CD4-positive, alpha-beta T cell treated with Interleukin-4 for 1 hour (primary cell): ENCODE data around the gene PSMC2.
A peak's percentile ranks its signal among the peaks of the same experiment; 100 is the strongest.

ENCODE experiments used
- DNase-seq, 2 donors: peaks; one replicate each; pipeline ENCODE4 v3.0.0-alpha.2; 2020 to 2022

Gene PSMC2

GRCh38 chr7:103347507-103348267 lies at the start of gene PSMC2:
TSS of gene PSMC2 (plus strand) at chr7:103347643. CDS start at chr7:103347712, 69 bp downstream.
- peak; percentile 89 to 91 for DNase-seq

GRCh38 chr7:103297837-103298179 lies 49.6 kb upstream of the PSMC2 start:
- no peak for DNase-seq

- no peak for DNase-seq
Measured at GRCh38 chr7:103299660-103300059, 47.8 kb upstream of the PSMC2 start.

- no peak for DNase-seq
Measured at GRCh38 chr7:103301441-103301840, 46.0 kb upstream of the PSMC2 start.

GRCh38 chr7:103307503-103308231 lies 39.8 kb upstream of the PSMC2 start:
- no peak for DNase-seq

GRCh38 chr7:103314852-103315251 lies 32.6 kb upstream of the PSMC2 start:
- DNase-seq: no peak

GRCh38 chr7:103316380-103316941 lies 31.0 kb upstream of the PSMC2 start:
- DNase-seq: no peak

- DNase-seq: no peak
Measured at GRCh38 chr7:103317009-103317408, 30.4 kb upstream of the PSMC2 start.

GRCh38 chr7:103325744-103326143 lies 21.7 kb upstream of the PSMC2 start:
- DNase-seq: no peak

GRCh38 chr7:103336761-103337160 lies 10.7 kb upstream of the PSMC2 start:
- DNase-seq: no peak

- DNase-seq: no peak
Measured at GRCh38 chr7:103338864-103339263, 8.6 kb upstream of the PSMC2 start.

GRCh38 chr7:103341466-103341865 lies 6.0 kb upstream of the PSMC2 start:
- no peak for DNase-seq

GRCh38 chr7:103343332-103343731 lies 4.1 kb upstream of the PSMC2 start:
- no peak for DNase-seq

GRCh38 chr7:103343758-103344452 lies 3.5 kb upstream of the PSMC2 start:
- DNase-seq: peak; percentile 36 to 37

- peak; percentile 88 to 89 for DNase-seq
Measured at GRCh38 chr7:103344453-103345149, 2.8 kb upstream of the PSMC2 start, which contains the start of gene DNAJC2. TSS of gene DNAJC2 (minus strand) at chr7:103344767. CDS start at chr7:103344622, 145 bp downstream.

GRCh38 chr7:103346396-103346795 lies 1.0 kb upstream of the PSMC2 start:
- no peak for DNase-seq

- peak in 1 of 2 donors; percentile 7 for DNase-seq
Measured at GRCh38 chr7:103348452-103348851, 1.0 kb downstream of the PSMC2 start.

GRCh38 chr7:103348959-103349358 lies 1.5 kb downstream of the PSMC2 start:
- DNase-seq: no peak

GRCh38 chr7:103349805-103350204 lies 2.4 kb downstream of the PSMC2 start:
- DNase-seq: no peak

- no peak for DNase-seq
Measured at GRCh38 chr7:103369432-103369831, 22.0 kb downstream of the PSMC2 start.

GRCh38 chr7:103373866-103374643 lies 26.6 kb downstream of the PSMC2 start:
- no peak for DNase-seq
